Mesodermal cell (in vitro differentiated cells): Measurements from ENCODE around the gene NCKAP5.

ENCODE experiments used
- H3K27ac ChIP-seq: 2 replicates; pipeline ENCODE4 v1.7.0; 2013; ENCODE audit warnings: mild to moderate bottlenecking, low read depth, low read length, moderate library complexity; ENCODE audit not compliant: severe bottlenecking
- H3K36me3 ChIP-seq: 2 replicates; pipeline ENCODE4 v1.7.1; 2013; ENCODE audit warnings: mild to moderate bottlenecking, low read length, moderate library complexity; ENCODE audit not compliant: control insufficient read depth, insufficient read depth
- H3K4me1 ChIP-seq: one replicate; pipeline ENCODE4 v1.7.1; 2013; ENCODE audit warnings: mild to moderate bottlenecking, low read length; ENCODE audit not compliant: insufficient read depth, control insufficient read depth, poor library complexity, severe bottlenecking
- H3K4me3 ChIP-seq: 2 replicates; pipeline ENCODE4 v1.7.0; 2013; ENCODE audit warnings: low read length, control low read depth, mild to moderate bottlenecking; ENCODE audit not compliant: insufficient read depth, poor library complexity, severe bottlenecking; ENCODE audit errors: extremely low read depth
- H3K9me3 ChIP-seq: 2 replicates; pipeline ENCODE4 v1.7.1; 2013; ENCODE audit warnings: mild to moderate bottlenecking, low read length, moderate library complexity; ENCODE audit not compliant: control insufficient read depth
- WGBS, 2 experiments: methylation state at CpG; one replicate each; pipeline ENCODE4 v1.1.5; 2013; ENCODE audit warnings: missing lambda C conversion rate in 2 of 2; ENCODE audit not compliant: insufficient coverage in 2 of 2; 5-methylcytosine and 5-hydroxymethylcytosine counted together

NCKAP5 gene

DNA sequence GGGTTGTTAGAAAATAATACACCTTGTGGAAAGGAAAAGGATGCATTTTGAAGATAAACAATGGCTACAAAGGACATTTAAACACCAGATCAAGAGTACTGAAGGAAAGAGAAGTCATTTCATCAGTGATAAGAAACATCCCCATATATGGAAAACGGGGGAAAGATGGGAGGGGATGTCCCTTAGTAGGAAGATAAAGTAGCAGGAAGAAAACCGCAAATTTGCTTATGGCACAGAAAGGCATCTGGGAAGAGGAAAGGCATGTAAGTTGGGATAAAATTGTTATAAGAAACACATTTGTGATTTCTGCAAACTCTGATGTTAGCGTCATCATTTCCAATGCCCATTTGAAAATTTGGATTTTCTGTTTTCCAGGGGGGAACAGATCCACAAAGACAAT lies 887.7 kb downstream of the NCKAP5 start:
- H3K4me3 ChIP-seq = no peak overlapping the region
- H3K4me1 ChIP-seq = no peaks in the 10 kb centered on the region
- H3K27ac ChIP-seq = no peak overlapping the region
- WGBS, 2 experiments = 90 to 100% methylated on average over 1 to 3 of the region's 3 CpGs
- H3K9me3 ChIP-seq = no peaks in the 10 kb centered on the region
- no peaks in the 10 kb centered on the region for H3K36me3 ChIP-seq

DNA sequence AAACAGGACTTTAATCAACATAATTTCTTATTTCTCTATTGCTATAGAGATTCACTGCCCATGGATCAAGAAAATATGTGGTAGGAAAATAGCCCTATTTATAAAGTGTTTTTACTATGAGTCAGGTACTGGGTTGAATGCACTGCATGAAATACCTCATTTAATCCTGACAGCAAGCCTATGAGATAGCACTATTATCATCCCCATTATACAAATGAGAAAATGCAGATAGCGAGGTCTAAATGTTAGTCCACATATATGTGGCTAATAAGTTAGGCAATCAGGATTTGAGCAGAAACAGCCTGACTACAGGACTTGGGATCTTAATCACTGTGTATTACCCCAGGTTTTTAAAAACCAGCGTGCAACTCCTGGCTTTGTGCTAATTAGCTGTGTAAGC lies 889.8 kb downstream of the NCKAP5 start:
- H3K27ac ChIP-seq = no peak overlapping the region
- H3K4me3 ChIP-seq = no peak overlapping the region
- H3K36me3 ChIP-seq = no peaks in the 10 kb centered on the region
- 94% methylated on average over 2 of the region's 2 CpGs; no CpG with 5 or more reads in 1 of the 2 experiments for WGBS, 2 experiments
- no peaks in the 10 kb centered on the region for H3K9me3 ChIP-seq
- no peaks in the 10 kb centered on the region for H3K4me1 ChIP-seq

DNA sequence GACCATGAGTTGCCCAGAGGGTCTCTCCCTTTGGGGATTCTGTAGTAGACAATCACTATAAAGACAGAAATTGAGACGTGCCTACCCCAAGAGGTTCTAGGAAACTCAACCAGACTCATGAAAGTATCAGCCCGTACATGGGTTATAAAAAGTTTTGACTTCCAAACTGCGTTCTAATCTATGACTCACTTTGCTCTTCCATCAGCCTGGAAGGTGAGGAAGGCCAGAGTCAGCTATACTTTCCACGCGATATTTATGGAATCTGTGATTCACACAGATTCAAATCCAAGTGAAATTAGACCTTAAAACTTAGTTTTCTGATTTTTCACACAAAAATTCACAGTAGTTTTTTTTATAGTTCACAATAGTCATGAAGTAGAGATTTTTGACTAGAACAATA lies 890.6 kb downstream of the NCKAP5 start:
- Histone ChIP-seq H3K36me3 (no peaks in the 10 kb centered on the region), H3K27ac (no peak overlapping the region), H3K9me3 (no peaks in the 10 kb centered on the region), H3K4me1 (no peaks in the 10 kb centered on the region), H3K4me3 (no peak overlapping the region)
- 83 to 97% methylated on average over 3 to 4 of the region's 5 CpGs for WGBS, 2 experiments

DNA sequence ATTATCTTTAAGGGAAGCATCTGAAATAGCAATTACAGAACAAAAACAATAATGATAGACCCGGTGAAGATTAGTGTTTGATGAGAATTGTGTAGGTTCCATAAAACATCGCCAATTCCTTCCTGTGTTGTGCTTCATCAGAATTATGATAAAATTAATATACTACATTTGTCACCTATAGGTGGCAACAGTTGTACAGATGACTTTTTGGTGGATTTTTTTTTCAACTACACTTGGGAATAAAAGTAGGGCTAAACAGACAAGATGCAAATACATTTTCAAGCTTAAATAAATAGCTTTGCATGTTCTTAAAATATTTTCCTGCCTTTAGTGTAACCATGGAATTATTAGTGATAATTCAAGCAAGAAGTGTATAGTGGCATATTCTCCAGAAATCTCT lies 891.3 kb downstream of the NCKAP5 start:
- WGBS, 2 experiments = no CpG with 5 or more reads among the region's 2 CpGs
- Histone ChIP-seq H3K36me3 (no peaks in the 10 kb centered on the region), H3K4me1 (no peaks in the 10 kb centered on the region)

DNA sequence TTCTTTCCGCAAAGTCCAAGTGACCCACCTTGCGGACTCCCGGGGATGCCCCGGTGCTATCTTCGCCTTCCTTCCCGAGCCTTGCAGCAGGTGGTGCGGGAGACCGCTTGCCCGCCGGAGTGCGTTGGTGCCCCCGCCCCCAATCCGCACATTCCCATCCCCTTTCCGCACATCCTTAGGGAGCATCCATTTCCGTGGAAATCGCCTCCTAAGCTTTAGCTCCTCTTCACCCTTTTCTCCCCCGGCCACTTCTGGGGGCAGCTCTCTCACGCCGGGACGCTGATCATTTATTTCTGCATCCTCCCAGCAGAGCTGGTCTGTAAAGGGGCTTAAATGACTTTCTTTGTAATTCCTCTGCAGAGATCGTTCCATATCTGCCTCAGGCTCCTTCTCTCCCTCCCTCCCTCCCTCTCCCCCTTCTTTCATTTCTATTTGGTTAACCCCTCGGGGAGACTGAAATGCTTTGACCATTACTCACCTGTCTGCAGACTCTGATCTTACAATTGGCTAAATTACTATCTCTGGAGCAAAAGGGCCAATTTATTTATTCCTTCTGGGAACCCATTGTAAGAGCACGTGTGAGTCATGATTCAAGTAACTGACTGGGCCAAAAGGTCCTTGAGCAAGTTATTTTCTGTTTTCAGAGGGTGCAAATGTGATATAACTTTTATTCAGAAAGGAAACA lies 897.0 kb downstream of the NCKAP5 start:
- no peaks in the 10 kb centered on the region for H3K36me3 ChIP-seq
- WGBS, 2 experiments = 0 to 1% methylated on average over 17 to 22 of the region's 23 CpGs
- peak overlapping the region; percentile 43 for H3K4me3 ChIP-seq
- H3K9me3 ChIP-seq = no peaks in the 10 kb centered on the region
- H3K27ac ChIP-seq = peak overlapping the region; percentile 36
- peaks cover 9% of the 10 kb centered on the region for H3K4me1 ChIP-seq

More for the DNA sequence above, 891.3 kb downstream of the NCKAP5 start:
- no peaks in the 10 kb centered on the region for H3K9me3 ChIP-seq
- no peak overlapping the region for H3K4me3 ChIP-seq
- H3K27ac ChIP-seq = no peak overlapping the region

DNA sequence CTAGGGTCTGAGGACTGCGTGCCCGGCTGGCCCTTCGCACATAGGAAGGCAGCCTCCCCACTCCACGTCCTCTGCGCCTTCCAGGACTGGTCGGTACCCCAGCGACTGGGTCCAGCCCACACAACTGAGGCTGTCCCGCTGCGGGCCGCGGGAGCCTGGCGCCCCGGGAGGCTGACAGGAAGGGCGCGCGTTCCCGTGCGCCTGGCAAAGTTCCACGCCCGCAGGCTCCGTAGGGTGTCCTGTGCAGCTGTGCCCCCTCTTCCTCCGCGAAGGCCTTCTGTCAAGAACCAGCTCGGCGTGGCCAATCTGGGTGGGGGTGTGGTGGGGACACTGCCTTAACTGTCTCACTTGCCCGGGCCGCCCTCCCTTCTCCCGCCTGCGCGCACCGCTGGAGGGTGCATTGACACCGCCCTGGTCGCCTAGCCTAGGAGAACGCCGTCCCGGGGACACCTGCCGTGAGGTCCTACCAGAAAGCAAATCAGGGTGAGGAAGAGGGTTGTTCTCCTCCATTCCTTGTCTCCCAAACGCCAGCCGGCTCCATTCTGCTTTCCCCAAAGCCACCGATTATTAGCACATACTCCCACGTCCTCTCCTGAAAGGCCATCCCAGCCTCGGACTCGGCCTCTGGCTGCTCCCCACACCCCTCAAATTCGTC lies 897.6 kb downstream of the NCKAP5 start:
- Histone ChIP-seq H3K4me1 (peaks cover 9% of the 10 kb centered on the region), H3K36me3 (no peaks in the 10 kb centered on the region), H3K27ac (no peak overlapping the region), H3K9me3 (no peaks in the 10 kb centered on the region), H3K4me3 (peak overlapping the region; percentile 43)
- WGBS, 2 experiments = 1% methylated on average over 25 to 29 of the region's 44 CpGs

DNA sequence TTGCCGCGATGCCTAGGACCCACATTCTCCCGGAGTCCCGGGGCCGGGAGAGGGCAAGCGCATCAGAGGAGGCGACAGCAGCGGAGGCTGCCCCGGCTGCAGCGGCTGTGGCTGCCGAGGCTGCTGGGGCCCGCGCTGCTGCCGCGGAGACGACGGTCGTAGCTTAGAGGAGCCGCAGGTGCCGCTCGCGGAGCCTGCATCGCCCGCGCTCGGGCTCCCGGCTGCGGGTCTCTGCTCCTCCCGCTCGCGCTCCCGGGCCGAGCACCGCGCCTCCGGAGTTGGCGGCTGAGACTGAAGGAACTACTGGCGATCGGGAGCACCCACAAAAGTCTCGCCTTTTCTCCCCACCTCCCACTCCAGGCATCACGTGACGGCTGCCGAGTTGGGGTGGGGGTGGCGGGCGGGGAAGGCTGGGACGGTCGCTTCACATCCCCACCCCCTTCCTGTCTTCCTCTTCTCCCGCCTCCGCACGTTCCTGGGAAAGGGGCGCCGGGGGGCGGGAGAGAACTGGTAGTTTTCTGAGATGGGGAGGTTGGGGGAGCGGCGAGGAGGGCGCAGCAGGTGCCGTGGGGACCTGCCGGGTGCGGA lies 898.3 kb downstream of the NCKAP5 start, which contains the start of gene LYPD1:
Gene LYPD1, minus strand, starts transcription at position 298 of the 588 bp plus-strand sequence. Its CDS starts 273 bp downstream, at position 25.
- WGBS, 2 experiments = 0 to 1% methylated on average over 37 to 43 of the region's 59 CpGs
- peaks cover 9% of the 10 kb centered on the region for H3K4me1 ChIP-seq
- H3K9me3 ChIP-seq = no peaks in the 10 kb centered on the region
- no peaks in the 10 kb centered on the region for H3K36me3 ChIP-seq
- peak within 1 kb of the TSS; percentile 36 for H3K27ac ChIP-seq
- peak within 1 kb of the TSS; percentile 43 for H3K4me3 ChIP-seq

DNA sequence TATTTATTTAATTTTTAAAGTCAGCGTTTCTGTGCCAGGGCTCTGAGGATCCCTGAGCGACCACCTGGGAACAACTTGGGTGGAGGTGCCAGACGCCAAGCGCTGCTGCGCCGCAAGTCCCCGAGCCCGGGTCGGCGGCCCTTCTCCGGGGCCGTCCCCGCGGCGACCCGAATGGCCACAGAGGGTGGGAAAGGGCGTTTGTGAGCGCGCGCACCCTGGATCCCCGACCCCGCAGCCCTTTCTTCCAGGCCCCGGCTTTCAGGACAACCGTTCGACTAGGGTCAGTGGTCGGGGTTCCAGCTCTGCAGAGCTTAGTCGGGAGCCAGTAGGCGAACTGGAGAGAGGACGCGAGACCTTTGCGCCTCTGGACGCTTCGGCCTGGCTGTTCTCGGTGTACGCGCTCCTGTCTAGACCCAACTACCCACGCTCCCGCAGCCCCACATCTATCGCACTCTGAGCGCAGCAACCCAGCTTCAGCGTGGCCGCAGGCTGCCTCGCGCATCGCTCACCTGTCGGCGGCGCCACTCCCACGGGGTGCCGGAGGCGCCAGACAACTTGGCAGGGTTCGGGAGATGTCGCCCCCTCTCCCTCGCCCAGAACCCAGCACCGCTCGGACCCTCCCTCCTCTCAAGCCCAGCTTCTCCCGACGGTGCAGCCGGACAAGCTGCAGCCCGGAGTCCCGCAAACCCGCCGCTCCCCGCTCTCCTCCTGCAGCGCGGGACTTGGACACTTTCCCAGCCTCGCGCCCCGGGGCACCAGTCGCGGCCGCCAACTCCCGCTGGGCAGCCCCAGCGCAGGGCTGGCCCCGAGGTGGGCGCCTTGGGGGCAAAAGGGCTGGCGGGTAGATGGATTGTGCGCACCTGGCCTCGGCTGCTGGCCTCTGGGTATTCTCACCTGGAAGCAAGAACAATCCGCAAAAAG lies 899.0 kb downstream of the NCKAP5 start:
- no peak overlapping the region for H3K27ac ChIP-seq
- H3K4me3 ChIP-seq = peak overlapping the region; percentile 43
- no peaks in the 10 kb centered on the region for H3K36me3 ChIP-seq
- WGBS, 2 experiments = 0 to 2% methylated on average over 59 to 73 of the region's 80 CpGs
- peaks cover 9% of the 10 kb centered on the region for H3K4me1 ChIP-seq
- no peaks in the 10 kb centered on the region for H3K9me3 ChIP-seq

DNA sequence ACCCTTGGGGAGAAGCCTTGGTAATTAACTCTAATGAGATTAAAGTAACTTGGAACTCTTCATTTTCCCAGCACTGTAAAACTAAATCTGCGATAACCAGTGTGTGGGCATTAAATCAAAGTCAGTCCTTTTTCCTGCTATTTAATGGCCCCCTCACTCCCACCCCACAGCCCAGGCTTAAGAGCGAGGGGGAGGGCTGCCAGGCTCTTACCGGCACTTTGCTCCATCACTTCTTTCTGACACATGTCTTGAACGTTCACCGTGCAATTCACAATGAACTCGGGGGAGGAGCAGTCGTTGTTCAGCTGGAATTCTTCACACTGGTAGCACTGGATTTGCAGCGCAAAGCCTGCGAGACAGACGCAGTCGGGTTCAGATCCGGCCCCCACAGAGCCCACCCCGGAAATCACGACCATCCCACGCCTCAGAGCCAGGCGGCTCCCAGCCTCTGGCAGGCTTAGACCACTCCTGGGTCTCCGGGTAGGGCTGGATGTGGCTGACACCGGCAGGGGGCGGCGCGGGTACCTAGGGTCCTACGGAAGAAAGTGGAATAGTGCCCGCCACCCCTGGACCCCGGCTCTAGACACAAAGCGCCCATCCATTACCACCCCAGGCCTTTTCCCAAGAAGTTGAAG lies 900.0 kb downstream of the NCKAP5 start:
- Histone ChIP-seq H3K36me3 (no peaks in the 10 kb centered on the region), H3K27ac (no peak overlapping the region), H3K9me3 (no peaks in the 10 kb centered on the region), H3K4me3 (peak overlapping the region; percentile 43), H3K4me1 (peaks cover 9% of the 10 kb centered on the region)
- 11 to 18% methylated on average over 13 to 19 of the region's 25 CpGs for WGBS, 2 experiments

DNA sequence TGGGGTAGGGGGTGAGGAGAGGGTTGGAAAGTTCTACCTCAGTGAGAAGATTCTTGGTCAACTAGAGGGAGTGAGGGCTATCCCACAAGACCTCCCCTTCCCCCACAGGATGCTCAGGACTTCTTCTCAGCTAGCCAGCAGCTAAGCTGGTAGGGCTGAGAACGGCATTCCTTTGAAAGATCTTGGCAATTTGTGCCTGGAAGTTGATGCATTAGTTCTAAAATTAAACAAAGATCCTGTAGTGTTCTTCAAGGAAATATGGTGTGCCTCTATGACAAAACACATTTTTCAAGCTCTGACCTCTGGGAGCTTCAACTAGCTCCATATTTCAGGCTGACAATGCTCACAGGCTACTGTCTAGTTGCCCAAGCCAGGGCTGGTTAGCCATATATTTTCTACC lies 900.6 kb downstream of the NCKAP5 start:
- no peaks in the 10 kb centered on the region for H3K9me3 ChIP-seq
- no peak overlapping the region for H3K4me3 ChIP-seq
- 60% methylated on average over 1 of the region's 1 CpG; no CpG with 5 or more reads in 1 of the 2 experiments for WGBS, 2 experiments
- no peaks in the 10 kb centered on the region for H3K36me3 ChIP-seq
- peaks cover 9% of the 10 kb centered on the region for H3K4me1 ChIP-seq
- no peak overlapping the region for H3K27ac ChIP-seq
